ENCODE results near the gene PIEZO2.
A peak's percentile ranks its signal among the peaks of the same experiment; 100 is the strongest.
"Not testable (repeated sequence)": the region's sequence is repeated elsewhere in the genome, so short reads cannot be mapped to it uniquely, and the experiment has no call there.

PIEZO2 gene

DNA sequence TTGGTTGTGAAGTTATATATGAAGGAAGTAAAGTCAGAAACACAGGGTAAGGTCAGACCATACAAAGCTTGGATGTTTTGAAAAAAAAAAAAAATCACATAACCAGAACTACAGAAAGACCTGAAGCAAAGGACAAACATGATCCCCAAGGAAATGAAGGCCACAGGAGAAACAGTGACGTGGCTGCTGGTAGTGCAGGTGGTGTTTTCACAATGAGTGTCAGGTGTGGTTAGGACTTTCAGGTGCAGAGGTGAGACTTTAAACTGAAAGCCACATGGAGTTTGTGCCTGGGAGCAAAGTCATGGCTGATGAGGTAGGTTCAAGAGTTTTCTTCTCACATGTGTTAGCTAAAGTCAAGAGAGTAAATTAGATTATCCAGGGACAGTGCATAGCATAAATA lies 270.7 kb downstream of the PIEZO2 start:
- DNase-seq, result no peak

DNA sequence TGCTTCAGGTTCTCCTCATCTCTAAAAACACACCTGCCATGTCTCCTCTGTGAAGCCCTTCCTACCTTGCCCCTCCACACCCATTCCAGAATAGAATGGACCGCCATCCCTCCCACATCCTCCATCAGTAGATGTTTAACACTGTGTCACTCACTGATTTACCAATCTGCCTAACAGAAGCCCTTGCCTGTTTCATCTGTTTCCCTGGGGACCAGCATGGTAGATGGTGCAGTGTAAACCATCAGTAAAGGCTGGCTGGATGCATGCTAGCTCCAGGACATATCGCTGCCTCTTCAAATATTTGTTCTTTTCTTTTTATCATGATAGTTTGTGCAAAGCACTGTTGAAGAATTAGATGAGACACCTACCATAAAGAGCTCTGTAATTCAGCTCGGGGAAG lies 271.4 kb downstream of the PIEZO2 start:
- no peak for DNase-seq

DNA sequence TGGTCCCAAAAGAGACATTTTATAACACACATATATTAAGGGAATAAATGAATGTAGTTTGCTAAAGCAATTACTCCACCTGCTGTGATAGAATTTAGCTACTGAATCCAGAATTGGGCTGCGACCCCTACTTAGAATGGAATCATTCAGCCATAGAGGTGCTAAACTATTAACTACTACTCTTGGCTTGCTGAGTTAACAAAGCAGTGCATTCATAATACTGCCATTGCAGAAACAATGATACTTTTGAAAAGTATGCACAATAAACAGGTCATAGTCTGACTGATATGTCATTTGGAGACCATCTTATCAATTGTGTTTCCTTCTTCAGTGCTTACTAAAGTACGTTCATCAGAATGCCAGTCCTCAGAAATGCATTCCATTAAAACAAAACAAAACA lies 273.6 kb downstream of the PIEZO2 start:
- no peak for DNase-seq

DNA sequence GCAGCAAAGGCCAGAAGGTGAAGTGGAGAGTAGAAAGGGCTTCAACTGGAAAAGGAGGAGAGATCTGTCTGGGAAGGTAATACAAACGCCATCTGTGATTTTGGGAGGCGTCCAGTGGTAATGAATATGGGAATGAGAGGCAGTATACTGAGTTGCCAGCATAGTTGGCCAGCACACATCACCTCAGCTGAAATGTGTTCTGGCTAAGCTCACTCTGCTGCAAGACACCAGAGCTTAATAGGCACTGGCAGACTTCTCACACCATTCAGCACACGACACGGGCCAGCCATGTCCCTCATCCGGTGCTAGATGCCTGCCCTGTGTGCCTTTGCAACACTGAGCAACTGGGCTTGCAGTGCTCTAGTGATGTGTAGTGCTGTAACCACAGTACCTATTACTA lies 277.1 kb downstream of the PIEZO2 start:
- DNase-seq, result peak; percentile 79

DNA sequence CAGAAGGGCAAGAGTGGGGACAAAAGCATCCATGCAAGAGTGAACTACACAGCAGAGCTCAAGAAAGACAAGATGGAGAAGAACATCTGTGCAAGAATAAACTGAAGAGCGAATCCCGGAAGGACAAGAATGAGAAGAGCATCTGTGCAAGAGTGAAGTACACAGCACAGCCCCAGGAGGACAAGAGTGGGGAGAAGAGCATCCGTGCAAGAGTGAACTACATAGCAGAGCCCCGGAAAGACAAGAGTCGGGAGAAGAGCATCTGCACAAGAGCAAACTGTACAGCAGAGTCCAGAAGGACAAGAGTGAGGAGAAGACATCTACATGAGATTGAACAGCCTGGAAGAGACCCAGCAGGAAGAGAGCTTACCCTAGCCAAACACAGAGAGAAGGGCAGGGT lies 284.6 kb downstream of the PIEZO2 start:
- DNase-seq, result no peak

DNA sequence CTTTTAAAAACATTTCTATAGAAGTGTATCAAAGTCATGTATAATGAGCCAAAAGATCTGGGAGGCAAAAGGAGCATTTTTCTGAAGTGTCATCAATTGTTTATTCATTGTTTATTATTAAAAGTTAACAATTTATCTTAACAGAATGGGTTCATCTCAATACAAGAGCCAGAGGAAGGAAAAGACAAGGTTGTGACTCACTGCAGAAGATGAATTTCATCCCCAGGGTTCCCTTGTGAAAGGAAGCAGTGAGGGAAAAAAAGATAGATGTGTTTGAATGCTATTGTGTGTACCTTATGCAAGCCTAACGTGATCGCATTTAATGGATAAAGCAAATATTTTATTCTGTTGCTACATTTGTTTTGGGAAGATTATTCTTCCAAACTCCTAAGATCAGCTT lies 286.3 kb downstream of the PIEZO2 start:
- DNase-seq, result no peak

DNA sequence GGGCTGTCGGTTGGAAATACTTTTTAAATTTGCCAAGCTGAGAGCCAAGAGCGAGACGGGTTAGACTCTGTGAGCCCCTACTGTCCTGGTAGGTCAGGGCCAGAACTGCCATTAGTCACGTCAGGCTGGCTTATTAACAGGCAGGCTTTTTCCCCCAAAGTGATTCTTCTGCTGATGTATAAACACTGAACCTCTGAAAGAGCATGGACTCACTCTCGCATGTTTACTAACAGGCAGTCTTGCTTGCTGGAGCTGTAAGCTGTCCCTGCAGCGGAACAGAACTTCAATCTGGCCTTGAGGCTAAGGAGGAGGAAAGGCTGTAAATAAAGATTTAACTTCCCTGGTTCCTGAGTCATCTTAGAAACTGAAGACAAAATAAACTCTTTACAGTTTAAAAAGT lies 288.4 kb downstream of the PIEZO2 start:
- DNase-seq, result no peak

DNA sequence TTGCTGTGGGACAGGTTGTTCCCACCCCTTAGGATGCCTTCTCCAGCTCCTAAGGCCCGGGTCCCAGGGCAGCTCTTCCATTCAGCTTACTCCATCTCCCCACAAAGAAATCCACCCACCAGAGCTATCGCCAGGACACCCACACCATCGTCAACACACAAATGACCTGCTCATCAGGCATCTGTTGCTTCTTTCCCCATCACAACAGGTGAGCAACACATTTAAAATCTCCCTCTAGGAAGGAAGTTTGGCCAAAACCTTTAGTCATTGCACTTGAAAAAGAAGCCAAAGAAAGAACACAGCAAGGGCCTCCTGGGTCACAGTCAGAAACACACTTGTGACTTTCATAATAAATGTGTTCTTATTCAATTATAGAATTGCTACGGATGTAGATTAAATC lies 289.0 kb downstream of the PIEZO2 start:
- no peak for DNase-seq

DNA sequence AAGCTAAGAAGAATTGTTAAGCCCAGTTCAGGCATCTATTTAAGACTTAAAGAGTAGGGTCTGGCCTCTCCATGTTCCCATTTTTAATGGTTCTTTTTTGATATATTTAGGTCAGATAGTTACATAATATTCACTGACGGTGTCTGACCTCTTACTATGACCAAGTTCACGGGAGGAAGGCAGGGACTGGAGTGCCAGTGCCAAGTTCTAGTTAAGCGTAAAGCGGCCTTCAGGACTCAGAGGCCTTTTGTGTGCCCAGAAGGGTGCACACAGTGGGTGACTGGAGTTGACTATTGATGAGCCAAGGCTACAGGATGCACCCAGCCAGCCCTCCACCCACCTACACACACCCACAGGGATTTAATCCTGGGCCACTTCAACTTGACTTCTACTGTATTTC lies 290.9 kb downstream of the PIEZO2 start:
- DNase-seq, result no peak

DNA sequence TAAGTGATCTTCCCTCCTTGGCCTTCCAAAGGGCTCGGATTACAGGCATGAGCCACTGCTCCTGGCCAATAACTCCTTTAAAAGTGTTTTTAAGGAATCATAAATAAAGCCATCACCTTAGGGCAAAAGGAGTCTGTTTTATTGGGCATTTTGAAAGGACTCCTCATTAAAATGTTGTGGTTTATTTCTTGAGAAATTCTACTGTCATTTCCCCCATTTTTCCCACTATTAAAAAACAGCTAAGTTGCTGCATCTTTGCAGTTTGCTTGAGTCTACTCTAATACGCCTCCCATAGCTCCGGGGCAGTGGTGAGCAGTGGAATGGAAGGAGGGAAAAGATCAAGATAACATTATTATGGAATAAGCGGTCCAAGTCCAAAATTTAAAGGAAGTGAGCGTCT lies 293.2 kb downstream of the PIEZO2 start:
- no peak for DNase-seq

DNA sequence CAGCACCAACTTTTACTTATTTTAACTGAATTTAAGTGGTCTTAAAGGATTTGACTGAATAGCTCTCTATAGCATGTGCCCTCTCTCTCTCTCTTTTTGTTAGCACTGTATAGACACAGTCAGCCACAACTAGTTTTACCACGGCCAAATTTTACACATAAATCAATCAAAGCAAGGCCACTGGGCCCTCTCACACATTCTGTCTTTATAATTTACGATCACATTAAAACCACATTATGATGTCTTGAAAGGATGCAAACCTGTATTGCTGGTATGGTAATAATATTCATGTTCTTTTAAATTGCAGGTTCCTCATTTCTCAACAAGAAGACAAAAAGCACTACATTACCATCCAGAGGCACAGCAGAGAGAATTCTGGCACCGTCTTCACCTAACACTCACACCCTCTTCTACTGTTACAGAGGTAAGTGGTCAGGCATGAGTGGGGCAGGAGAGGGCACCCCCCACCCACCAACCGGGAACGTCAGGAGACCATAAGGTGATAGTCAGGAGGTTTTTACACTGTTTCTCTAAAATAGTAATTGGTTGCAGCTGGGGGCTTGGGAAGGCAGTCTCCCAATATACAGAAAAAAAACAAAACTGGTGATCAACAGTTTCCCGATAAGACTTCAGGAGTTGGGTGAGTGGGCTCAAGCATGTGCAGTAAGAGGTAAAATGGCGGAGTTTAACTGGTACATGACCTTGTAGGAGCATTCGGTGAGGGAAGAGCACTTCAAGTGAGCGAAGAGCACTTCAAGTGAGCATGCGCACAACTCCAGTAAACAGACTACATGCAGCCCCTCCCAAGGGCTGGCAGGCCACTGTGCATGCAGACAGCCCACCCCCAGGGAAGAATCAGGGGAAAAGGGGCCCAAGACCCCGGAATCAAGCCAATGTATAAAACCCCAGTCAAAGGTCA lies 296.7 kb downstream of the PIEZO2 start:
- DNase-seq, result no peak

DNA sequence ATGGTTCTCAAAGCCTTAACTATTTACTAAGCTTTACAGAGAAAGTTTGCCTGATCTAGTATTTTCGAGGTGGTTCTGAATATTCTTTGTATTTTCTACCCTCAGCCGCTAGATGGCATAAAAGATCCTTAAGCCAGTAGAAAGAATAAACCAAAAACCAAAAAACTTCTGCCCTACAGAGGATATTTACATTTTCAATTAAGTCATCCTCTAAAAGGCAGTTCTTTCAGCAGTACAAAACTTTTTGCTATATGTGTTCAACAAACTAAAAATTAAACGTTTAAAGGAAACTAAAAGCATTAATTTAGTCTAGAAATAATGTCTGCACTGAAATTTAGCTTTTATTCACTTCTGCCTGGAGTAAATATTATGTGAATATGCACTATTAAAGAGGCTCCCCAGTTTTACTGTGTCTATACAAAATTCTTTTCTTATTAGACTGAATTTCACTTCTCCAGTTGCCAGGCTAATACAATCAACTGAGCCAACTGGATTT lies 297.5 kb downstream of the PIEZO2 start:
- no peak for DNase-seq

DNA sequence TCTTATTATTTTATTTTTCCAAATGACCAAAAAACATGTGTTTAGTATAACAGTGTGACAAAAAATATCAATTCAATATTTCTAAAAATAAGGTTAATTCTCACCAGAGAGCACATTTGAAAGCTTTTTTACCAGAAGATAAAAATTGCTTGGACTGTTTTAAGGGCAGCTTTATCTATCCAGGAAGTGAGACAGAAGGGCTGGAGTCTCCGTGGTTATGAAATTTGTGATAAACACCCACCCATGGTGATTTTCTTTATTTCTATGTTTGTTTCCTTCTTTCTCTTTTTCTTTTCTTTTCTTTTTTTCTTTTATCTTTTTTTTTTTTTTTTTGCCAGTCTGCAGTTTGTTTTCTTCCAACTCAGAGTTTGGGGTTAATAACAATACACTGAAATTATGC lies 298.5 kb downstream of the PIEZO2 start:
- no peak for DNase-seq

DNA sequence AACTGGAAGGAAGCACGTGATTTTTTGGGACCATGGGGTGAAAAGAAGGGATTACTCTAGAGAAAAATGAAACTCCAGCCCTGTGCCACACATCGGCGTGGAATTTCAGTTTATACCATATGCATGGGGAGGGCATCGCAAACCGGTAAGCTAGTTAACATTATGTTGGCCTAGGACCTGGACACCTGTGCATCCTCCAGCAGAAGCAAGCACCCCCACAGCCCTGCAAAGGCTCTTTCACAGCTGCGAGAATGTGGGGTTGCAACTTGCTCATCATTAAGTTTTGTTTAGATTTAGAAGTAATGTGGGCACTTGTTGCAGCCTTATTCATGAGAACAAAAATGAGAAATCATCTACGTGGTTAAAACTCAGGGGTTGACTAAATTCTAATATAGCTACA lies 299.2 kb downstream of the PIEZO2 start:
- no peak for DNase-seq

DNA sequence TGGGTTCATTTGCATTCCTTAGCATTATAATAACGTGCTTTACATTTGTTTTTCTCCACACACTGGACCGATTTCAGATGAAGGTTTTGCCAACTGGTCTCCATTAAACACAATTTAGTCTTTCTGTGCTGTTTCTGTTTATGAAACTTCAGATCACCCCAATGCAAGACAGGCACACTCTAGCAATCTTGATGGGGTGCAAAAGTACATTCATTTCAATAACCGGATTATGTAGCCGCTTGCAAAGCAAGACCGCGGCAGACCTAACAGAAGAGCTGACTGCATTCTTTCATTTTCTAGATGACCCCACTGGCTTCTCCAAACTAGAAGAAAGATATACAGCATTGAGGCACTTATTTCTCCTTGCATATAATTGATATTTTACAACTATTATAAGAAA lies 301.5 kb downstream of the PIEZO2 start:
- DNase-seq, result no peak

DNA sequence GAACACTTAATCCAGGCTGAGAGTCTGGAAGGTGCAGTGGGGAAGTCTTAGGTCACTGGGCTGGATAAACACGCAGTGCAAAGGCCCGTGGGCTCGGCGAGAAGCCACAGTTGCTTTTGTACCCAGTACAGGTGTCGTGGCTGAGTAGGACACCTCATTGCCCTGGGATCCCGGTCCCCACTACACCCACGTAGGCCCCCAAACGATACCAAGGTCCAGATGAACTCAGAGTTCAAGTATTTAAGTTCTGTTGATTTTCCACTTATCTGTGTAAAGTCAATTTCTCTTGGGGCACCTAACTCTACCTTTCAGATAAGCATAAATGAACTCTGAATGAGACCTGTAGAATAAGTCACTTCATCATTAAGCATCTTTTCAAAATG lies 302.0 kb downstream of the PIEZO2 start:
- DNase-seq, result no peak

DNA sequence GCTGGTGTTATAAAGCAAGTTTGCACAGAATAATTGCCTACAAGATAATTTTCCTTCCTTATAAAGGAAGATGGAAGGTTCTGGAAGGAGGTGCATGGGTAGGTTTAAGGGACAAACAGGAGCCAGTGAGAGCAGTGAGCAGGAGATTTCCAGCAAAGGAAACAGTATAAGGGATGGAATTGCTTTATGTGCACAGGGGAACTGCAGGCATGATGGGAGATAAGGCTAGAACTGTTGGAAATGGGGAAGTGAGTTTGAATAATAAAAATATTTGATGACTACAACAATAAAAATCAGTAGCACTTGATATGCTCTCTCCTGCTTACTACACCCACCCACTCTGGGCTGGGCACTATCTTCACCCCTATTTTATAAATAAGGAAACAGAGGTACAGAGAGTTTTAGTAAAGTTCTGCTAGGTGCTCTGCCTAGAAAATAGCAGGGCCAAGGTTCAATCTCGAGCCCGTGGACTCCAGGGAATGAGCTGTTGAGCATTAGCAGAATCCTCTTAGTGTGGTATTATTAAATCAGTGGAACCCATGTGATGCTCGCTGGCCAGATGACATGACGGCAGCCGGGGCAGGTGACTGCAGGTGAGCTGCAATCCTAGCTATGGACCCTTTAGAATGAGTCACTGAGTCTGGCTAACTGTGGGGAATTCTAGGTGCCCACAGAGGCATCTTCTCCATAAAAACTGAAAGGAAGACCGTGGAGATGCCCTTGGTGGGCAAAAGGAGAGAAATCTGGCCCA lies 302.5 kb downstream of the PIEZO2 start:
- no peak for DNase-seq

DNA sequence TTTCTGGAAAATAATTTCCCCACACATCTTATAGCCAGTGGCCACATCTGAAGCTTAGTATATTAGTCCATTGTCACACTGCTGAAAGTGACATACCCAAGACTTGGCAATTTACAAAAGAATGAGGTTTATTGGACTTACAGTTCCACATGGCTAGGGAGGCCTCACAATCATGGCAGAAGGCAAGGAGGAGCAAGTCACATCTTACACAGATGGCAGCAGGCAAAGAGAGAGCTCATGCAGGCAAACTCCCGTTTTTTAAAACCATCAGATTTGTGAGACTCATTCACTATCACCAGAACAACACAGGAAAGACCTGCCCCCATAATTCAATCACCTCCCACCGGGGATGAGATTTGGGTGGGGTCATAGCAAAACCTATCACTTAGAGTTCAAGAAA lies 303.3 kb downstream of the PIEZO2 start:
- DNase-seq, result not testable (repeated sequence)

DNA sequence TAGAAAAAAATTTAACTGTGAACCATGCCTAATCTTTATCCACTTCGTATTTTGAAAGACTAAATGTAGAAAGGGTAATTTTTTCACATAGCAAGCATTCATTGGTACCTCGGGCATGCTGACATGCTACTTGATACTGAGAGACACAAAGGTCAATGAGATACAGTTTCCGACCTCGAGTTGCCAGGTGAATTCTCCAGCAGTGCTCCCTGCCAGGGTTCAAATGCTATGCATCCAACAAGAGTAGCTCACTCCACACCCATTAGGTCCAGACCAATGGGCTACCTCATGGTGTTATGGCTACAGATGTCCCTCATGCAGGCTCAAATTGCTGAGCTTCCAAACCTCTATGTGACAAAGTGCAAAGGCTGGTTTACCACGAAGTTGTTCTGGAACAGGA lies 305.8 kb downstream of the PIEZO2 start:
- no peak for DNase-seq

DNA sequence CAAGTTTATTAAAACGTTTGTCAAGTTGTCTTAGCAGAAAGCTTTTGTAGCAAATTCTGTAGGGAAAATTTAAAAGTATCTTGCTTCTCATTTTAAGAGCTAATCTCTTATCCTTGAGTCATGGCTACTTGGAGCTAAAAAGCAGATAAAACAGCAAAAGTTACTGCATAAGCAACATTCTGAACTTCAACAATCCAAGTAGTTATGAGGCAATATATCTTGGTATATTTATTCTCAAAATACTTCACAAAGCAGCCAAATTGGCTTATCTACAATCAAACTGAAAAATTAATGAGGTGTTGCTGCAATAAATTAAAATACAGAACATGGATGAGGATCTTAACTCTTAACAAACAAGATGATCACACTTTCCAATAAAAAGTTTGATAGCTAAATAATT lies 306.5 kb downstream of the PIEZO2 start:
- DNase-seq, result no peak

DNA sequence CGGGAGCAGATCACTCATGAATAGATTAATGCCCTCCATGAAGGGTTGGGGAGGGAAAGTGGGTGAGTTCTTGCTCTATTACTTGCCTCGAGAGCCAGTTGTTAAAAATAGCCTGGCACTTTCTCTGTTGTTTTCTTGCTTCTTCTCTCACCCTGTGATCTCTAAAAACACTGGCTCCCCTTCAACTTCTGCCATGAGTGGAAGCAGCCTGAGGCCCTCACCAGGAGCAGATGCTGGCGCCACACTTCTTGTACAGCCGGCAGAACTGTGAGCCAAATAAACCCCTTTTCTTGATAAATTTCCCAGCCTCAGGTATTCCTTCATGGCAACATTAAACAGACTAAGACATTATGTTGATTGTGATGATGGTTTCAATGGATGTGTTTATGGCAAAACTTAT lies 307.0 kb downstream of the PIEZO2 start:
- no peak for DNase-seq

DNA sequence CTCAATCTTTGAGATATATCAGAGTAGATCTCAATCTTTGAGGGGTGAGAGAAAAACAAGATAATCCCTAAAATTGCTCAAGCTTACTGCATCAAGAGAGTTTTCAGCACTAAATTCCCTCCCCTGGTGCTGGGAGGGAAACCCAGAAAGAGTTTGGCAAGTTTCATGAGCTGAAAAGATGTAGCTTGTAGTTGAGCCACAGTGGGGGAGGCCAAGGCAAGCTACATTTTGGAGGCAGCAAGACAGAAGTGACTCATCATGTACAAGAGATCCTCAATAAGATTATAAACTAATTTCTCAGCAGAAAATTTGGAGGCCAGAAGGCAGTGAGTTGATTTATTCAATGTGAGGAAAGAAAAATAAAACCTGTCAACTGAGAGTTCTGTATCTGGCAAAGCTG lies 308.2 kb downstream of the PIEZO2 start:
- DNase-seq, result no peak

DNA sequence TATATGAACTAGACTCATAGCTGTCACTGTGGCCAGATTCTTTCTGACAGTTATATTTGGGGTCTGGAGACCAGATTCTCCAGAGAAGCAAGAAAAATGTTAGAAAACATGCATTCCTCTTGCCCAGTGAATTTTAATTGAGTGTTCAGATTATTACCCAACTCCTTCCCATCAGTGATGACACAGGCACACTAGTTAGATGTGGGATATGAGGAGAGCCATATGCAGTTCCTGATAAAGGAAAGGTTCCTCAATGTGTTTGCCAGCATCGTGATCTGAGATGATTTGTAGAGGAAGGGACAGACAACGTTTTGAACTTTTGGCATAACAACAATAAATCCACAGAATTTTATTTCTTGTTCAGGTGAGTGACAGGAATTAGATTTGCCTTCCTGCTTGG lies 308.6 kb downstream of the PIEZO2 start:
- no peak for DNase-seq

DNA sequence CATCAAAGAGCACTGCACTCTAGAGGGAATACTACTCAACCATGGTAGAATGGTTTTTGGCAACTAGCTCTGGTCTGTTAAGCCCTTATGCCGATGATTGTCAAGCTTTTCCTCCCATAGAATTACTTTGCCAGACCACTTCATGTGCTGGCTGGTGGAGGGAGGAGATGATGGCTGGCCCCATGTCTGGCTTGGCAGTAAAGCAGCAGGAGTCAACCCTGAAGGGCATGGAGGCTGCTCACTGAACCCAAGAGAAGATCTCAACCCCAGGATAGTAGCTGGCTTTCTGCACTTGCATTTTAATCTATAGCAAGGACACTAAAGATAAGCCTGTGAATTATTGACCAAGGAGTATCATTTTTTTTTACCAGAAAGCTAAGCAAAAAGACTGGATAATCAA lies 309.9 kb downstream of the PIEZO2 start:
- DNase-seq, result no peak

All from left hindlimb (tissue), 1 donor.